NB4 (cell line): Measurements from ENCODE around the gene MGMT.

Experiments used
- DNase-seq: peaks from one replicate; pipeline ENCODE4 v3.0.0; 2010; ENCODE audit warnings: low read depth
- H3K4me3 ChIP-seq: one replicate; pipeline ENCODE4 v1.5.1; 2011; ENCODE audit warnings: mild to moderate bottlenecking, low read depth, low read length, moderate library complexity
- CTCF ChIP-seq: IDR thresholded peaks from one replicate; pipeline ENCODE4 v1.5.1; 2012; ENCODE audit warnings: low read depth, low read length
- MAX ChIP-seq: IDR thresholded peaks from 2 replicates; pipeline ENCODE4 v1.6.1; 2011; ENCODE audit warnings: low read depth, low read length
- MYC ChIP-seq: IDR thresholded peaks from 2 replicates; pipeline ENCODE4 v1.6.1; 2011; ENCODE audit warnings: low read depth, low read length
- POLR2A ChIP-seq: IDR thresholded peaks from 2 replicates; pipeline ENCODE4 v1.6.1; 2011; ENCODE audit warnings: mild to moderate bottlenecking; ENCODE audit not compliant: insufficient read length; ENCODE audit errors: extremely low read depth

MGMT gene

GRCh38 chr10:129689671-129690071 lies 222.6 kb downstream of the MGMT start:
- TF ChIP-seq MAX: no peak
- TF ChIP-seq POLR2A: no peak
- TF ChIP-seq MYC: no peak
- TF ChIP-seq CTCF: no peak
- H3K4me3 ChIP-seq: no peak overlapping the region
- no peak for DNase-seq

GRCh38 chr10:129690248-129691070 lies 223.4 kb downstream of the MGMT start:
- no peak overlapping the region for H3K4me3 ChIP-seq
- DNase-seq: no peak
- TF ChIP-seq CTCF (no peak), POLR2A (no peak), MAX (no peak), MYC (no peak)

GRCh38 chr10:129692695-129693094 lies 225.7 kb downstream of the MGMT start:
- TF ChIP-seq CTCF (no peak), MYC (no peak), MAX (no peak), POLR2A (no peak)
- no peak for DNase-seq
- no peak overlapping the region for H3K4me3 ChIP-seq

GRCh38 chr10:129693382-129693781 lies 226.3 kb downstream of the MGMT start:
- TF ChIP-seq MYC (no peak), CTCF (no peak), MAX (no peak), POLR2A (no peak)
- H3K4me3 ChIP-seq: no peak overlapping the region
- no peak for DNase-seq

- no peak overlapping the region for H3K4me3 ChIP-seq
- no peak for DNase-seq
- TF ChIP-seq MYC: no peak
- no peak for TF ChIP-seq POLR2A
- no peak for TF ChIP-seq CTCF
- no peak for TF ChIP-seq MAX
Measured at GRCh38 chr10:129694184-129694583, 227.1 kb downstream of the MGMT start.
